Renal pelvis (tissue), 4 donors: ENCODE data around the gene CDC42BPB. TPM values are rescaled to one million over a fixed set of nuclear protein-coding genes. Genes with fewer than 3 reads are reported as not detected.

ENCODE experiments used
- DNase-seq: peaks from one replicate; pipeline ENCODE4 v3.0.0-alpha.2; 2013
- polyA plus RNA-seq, 3 donors: library from polyadenylated mRNA; unstranded; fragments of 120-200 nt; gene quantifications; one replicate each; pipeline ENCODE4 v1.2.1, GENCODE V29; 2013; ENCODE audit not compliant: insufficient read length in 3 of 3

CDC42BPB gene
- polyA plus RNA-seq, 3 donors: 78.6 to 93.7 (median 90.9) TPM

- no peak for DNase-seq
Measured at GRCh38 chr14:102945346-102946130, 111.8 kb downstream of the CDC42BPB start.

GRCh38 chr14:102944448-102945330 is 112.7 kb downstream of the CDC42BPB start:
- no peak for DNase-seq

- no peak for DNase-seq
Measured at GRCh38 chr14:102943979-102944378, 113.4 kb downstream of the CDC42BPB start.

- no peak for DNase-seq
Measured at GRCh38 chr14:102943454-102943853, 113.9 kb downstream of the CDC42BPB start.

- no peak for DNase-seq
Measured at GRCh38 chr14:102942069-102942468, 115.3 kb downstream of the CDC42BPB start.

GRCh38 chr14:102941419-102942011 is 115.8 kb downstream of the CDC42BPB start:
- no peak for DNase-seq

DNA sequence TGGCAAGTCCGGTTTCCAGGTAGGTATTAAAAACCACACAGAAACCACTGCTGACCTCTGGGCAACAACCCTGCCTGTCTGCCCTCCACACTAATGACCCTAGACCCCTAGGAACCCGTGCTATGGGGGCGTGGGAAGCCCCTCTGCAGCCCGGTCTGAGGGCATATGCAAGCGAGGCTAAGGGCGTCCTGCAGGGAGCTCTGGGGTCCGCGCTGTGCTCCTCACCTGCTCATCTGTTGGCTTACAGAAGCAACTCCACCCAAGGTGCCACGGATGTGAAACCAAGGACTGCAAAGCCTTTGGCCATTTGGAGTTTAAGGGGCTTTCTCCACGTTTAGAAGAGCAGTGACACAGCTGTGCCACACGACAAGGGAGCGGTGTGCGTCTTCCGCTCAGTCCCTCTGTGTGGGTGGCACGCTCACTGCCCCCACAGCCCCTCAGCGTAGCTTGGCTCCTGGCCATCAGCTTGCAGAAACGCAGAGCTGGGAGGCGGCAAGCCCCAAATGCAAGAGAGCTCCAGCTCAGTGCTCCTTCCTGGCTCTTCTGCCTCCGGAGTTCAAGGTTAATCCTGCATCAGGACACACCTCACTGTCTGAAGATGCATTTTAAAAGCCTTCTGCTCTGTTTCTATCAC is 116.5 kb downstream of the CDC42BPB start:
- no peak for DNase-seq

- DNase-seq: no peak
Measured at GRCh38 chr14:102939820-102940561, 117.4 kb downstream of the CDC42BPB start.

DNA sequence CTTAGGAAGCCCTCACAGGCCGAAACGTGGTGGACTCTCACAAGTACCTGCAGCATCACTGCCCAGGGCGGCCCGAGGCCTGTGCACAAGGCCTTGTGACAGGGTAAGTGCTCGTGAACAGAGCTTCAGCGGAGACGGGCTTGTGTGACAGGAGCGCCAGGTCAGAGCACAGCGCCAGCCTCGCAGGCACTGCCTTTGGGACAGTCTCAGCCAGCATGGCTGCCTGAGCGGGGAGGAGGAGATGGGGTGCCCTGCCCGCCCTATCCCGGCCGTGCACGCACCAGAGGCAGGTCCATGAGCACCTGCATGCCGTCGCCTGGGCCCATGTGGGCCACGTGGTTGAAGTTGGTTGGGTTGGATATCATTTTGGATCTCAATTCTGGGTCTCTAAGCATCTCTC is 118.0 kb downstream of the CDC42BPB start:
- no peak for DNase-seq

DNA sequence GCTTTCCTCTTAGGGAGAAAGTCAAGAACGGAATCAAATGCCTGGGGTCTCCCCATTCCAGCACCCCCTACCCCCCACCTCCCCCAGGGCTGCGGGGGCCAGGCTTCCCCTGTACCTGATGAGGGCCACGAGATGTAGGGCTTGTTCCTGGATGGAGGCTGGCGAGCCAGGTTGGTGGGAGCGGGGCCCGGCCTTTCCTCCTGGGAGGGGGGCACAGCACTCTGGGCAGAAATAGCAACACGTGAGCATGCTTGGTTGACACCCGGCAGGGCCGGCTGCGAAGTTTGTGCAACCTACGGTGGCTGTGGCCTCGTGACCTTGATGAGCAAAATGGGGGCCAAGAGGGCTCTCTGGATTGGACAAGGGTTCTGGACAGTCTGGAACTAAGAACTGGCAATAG is 119.2 kb downstream of the CDC42BPB start:
- DNase-seq: no peak

DNA sequence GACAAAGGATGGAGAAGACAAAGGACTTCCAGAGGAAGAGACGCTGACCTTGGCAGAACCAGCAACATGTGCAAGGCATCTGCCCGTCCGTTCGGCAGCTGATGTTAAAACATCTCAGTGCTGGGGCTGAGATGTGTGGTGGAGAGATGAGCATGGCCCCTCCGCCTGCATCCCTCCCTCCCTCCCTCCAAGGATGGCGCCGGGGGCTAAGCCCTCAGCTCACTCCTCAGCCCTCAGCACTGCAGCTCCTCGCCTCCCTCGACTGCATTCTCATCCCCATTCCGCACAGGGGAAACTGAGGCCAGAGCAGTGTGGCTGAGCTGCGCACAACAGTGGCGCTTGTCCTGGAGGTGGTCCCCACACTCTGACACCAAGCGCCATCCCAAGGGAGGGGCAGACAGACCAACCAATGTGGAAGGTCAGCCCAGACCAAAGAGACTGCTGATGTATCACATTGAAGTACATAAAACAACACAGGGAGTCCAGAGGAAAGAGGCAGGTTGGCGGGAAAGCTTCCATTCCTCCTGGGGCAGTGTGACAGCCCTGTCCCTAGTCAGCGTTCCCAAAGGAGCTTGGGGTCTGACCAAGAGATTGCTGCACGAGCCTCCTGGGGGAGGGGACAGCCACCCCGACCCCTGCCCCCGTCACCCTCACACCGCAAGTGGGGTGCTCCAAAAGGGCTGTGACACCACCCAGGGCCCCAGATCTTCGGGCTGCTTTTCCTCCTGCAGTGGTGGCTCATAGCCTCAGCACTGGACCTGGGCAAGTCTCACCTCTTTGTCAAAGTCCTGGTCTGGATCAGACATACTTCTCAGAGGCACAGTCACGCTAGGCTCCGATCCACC is 119.8 kb downstream of the CDC42BPB start:
- no peak for DNase-seq

DNA sequence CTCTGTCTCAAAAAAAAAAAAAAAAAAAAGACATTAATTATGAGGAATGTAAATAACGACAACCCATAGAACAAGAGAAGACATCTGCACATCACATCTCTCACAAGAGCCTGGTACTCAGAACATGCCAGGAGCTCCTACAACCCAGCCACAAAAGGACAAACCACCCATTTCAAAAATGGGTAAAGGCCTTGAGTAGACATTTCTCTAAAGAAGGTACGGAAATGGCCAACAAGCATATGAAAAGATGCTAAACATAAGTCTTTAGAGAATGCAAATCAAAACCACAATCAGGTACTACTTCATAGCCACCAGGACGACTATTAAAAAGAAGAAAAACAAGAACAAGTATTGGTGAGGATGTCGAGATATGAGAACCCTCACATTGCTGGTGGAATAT is 121.6 kb downstream of the CDC42BPB start:
- no peak for DNase-seq

DNA sequence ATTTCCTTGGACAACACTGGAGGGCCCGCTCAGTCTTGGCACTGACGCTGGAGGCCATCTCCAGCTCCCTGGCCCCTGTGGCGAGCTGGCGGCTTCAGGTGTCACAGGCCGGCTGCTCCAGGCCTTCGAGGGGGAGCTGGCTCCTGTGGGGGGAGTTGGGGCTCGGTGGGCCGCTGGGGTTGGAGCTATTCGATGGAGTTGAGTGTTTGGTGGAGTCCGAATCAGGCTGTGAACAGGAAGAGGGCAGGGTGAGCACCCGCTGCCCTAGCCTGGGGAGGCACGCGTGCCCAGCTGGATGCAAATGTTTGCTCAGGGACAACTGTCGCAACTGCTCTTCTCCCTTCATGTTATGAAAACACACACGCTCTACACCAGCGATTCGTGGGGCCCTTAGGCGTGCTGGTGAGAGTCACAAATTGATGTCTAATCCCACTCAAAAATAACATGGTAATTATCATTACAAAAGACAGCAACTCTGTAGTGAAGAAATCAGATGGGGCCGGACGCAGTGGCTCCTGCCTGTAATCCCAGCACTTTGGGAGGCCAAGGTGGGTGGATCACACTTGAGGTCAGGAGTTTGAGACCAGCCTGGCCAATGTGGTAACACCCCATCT is 123.6 kb downstream of the CDC42BPB start:
- no peak for DNase-seq

DNA sequence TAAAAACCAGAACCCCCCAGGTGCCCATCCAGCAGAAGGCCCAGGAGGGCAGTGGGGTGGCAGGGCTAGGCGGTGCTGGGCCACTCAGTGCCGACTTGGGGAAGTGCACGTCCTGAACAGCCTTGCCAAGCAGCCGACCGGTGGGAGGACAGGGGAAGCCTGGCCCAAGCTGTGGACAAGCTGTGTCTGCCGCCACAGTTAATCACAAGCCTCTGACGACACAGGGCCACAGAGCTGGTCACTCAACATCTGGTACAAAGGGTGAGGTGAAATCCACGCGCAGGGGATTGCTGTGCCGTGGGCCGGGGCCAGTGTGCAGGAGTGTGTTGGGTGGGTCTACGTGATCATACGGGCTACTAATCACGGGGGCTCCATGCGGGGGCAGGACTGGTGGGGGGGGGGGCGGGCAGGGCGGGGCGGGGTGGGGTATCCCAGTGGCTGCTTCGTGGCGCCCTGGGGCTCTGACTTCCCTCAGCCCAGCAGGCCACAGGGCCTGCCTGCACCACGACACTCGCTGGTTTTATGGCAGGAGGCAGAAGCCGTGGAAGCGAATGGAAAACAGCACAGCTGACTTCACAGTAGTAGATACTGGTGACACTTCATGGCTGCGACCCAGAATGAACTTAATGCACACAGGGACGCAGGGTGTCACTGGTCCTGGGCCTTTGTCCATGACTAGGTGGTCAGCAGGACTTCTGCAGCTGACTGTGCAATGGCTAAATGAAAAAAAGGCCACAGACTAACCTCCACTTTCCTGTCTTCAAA is 124.7 kb downstream of the CDC42BPB start:
- DNase-seq: no peak

GRCh38 chr14:102931580-102932285 is 125.6 kb downstream of the CDC42BPB start:
- DNase-seq: no peak

DNA sequence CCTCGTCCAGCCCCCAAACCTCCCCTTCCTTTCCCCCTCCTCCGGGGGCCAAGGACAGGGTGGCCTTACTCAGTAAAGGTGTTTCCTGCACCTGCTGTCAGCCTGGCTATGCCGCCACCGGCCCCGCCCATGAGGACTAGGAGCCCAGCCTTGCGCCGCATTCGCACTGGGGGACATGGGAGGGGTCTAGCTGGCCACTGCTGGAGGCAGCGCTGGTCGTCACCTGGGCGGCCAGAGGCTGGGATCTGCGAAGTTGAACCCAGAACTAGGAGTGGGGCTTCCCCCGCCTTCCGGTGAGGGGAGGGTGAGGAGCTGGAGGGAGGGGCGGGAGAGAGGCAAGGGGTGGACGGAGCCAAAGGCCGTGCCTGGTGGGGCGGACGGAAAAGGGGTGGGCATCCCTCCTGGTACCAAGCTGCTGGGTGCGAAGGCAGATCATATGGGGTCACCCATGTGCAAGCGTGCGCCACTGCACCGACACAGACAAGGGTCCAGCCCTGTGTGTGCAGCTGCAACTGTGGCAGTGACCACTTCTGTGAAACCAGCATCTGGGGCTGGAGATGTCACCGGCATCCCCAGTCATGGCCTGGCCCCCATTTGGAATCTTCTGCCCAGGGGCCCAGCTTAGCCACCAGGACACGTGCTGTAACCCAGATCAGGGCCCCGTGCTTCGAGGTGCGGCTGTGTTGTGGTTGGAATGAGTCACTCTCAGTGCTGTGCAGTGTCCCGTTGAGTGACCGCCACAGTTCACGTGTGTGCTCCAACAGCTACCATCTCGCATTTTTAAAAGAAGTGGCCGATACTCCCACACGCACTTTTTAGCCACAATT is 126.4 kb downstream of the CDC42BPB start:
- no peak for DNase-seq

- no peak for DNase-seq
Measured at GRCh38 chr14:102930138-102930752, 127.1 kb downstream of the CDC42BPB start.
